GM23338 (cell line): Measurements from ENCODE around the gene NCKIPSD. TPM values are rescaled to one million over a fixed set of nuclear protein-coding genes. Genes with fewer than 3 reads are reported as not detected.

Source experiments
- ATAC-seq: fragments of 200-7000 bp; cut with Tn5 transposase; 3 replicates; pipeline ENCODE4 v1.9.1; 2020
- DNase-seq: peaks from one replicate; pipeline ENCODE4 v3.0.0-alpha.2; 2015; ENCODE audit warnings: low spot score
- H2AFZ ChIP-seq: fragments of 200-600 bp; sonication (generic); 2 replicates; pipeline ENCODE4 v1.8.0; 2016; ENCODE audit warnings: antibody characterized with exemption, mild to moderate bottlenecking, moderate library complexity
- H3F3A ChIP-seq: fragments of 200-600 bp; sonication (generic); replicated peaks from 2 replicates; pipeline ENCODE4 v1.8.0; 2017; ENCODE audit warnings: antibody characterized with exemption, mixed run types, low read depth
- H3K27ac ChIP-seq: fragments of 200-600 bp; sonication (generic); 2 replicates; pipeline ENCODE4 v1.6.1; 2016; ENCODE audit warnings: low read depth
- H3K27me3 ChIP-seq: fragments of 200-600 bp; sonication (generic); 2 replicates; pipeline ENCODE4 v1.8.0; 2016; ENCODE audit warnings: mild to moderate bottlenecking, mixed run types, moderate library complexity; ENCODE audit not compliant: insufficient read depth
- H3K36me3 ChIP-seq: fragments of 200-600 bp; sonication (generic); 2 replicates; pipeline ENCODE4 v1.8.0; 2016; ENCODE audit warnings: mild to moderate bottlenecking; ENCODE audit not compliant: insufficient read depth
- H3K4me1 ChIP-seq: fragments of 200-600 bp; sonication (generic); 2 replicates; pipeline ENCODE4 v1.8.0; 2016; ENCODE audit warnings: mild to moderate bottlenecking, moderate library complexity; ENCODE audit not compliant: insufficient read depth
- H3K4me2 ChIP-seq: fragments of 200-600 bp; sonication (generic); 2 replicates; pipeline ENCODE4 v1.7.1; 2017; ENCODE audit warnings: mixed run types
- H3K4me3 ChIP-seq: fragments of 200-600 bp; sonication (generic); 2 replicates; pipeline ENCODE4 v1.6.1; 2016; ENCODE audit warnings: mixed run types
- H3K79me2 ChIP-seq: fragments of 200-600 bp; sonication (generic); replicated peaks from 2 replicates; pipeline ENCODE4 v1.8.0; 2017; ENCODE audit warnings: mild to moderate bottlenecking; ENCODE audit not compliant: insufficient read depth
- H3K9me2 ChIP-seq: fragments of 200-600 bp; sonication (generic); 2 replicates; pipeline ENCODE4 v1.8.0; 2017; ENCODE audit not compliant: insufficient read depth
- H4K20me1 ChIP-seq: fragments of 200-600 bp; sonication (generic); replicated peaks from 2 replicates; pipeline ENCODE4 v1.8.0; 2017; ENCODE audit warnings: mild to moderate bottlenecking; ENCODE audit not compliant: insufficient read depth
- H3K27ac Mint-ChIP-seq: 2 replicates; pipeline ENCODE4 v1.8.0; 2020; ENCODE audit warnings: inconsistent platforms, mild to moderate bottlenecking, moderate library complexity, mixed read lengths
- H3K27me3 Mint-ChIP-seq: 3 replicates; pipeline ENCODE4 v1.8.0; 2022; ENCODE audit warnings: low read depth, mild to moderate bottlenecking, moderate library complexity, mixed read lengths, inconsistent platforms; ENCODE audit not compliant: insufficient read depth, poor library complexity
- H3K36me3 Mint-ChIP-seq: 3 replicates; pipeline ENCODE4 v1.8.0; 2021; ENCODE audit warnings: low read depth, mild to moderate bottlenecking, inconsistent platforms, moderate library complexity, mixed read lengths
- H3K4me1 Mint-ChIP-seq: 3 replicates; pipeline ENCODE4 v1.8.0; 2020; ENCODE audit warnings: mild to moderate bottlenecking, inconsistent platforms, mixed read lengths
- H3K4me3 Mint-ChIP-seq: 3 replicates; pipeline ENCODE4 v1.8.0; 2021; ENCODE audit warnings: moderate library complexity, mild to moderate bottlenecking, inconsistent platforms, mixed read lengths
- H3K9me3 Mint-ChIP-seq: 3 replicates; pipeline ENCODE4 v1.8.0; 2020; ENCODE audit warnings: moderate library complexity, mild to moderate bottlenecking, inconsistent platforms, mixed read lengths
- CREB1 ChIP-seq: fragments of 250-450 bp; sonication (Bioruptor Pico); IDR thresholded peaks from 2 replicates; pipeline ENCODE4 v1.5.0; 2020; ENCODE audit warnings: low read depth, mild to moderate bottlenecking, moderate library complexity
- CTCF ChIP-seq, 2 experiments: fragments of 200-600 bp in 1 of 2; sonication (generic) in 1 of 2; conservative IDR thresholded peaks; 2 replicates each; pipeline versions ENCODE4 v1.5.1 to v1.6.1; 2016 to 2017; ENCODE audit warnings: antibody characterized with exemption in 2 of 2, low read depth in 2 of 2, mild to moderate bottlenecking in 2 of 2, moderate library complexity in 1 of 2
- ETS1 ChIP-seq: IDR thresholded peaks from 2 replicates; pipeline ENCODE4 v1.6.1; 2016; ENCODE audit warnings: antibody characterized with exemption
- EZH2 ChIP-seq: fragments of 200-600 bp; sonication (generic); IDR thresholded peaks from one replicate; pipeline ENCODE4 v1.8.0; 2017; ENCODE audit warnings: antibody characterized with exemption, mild to moderate bottlenecking, low read depth; ENCODE audit not compliant: unreplicated experiment
- JUNB ChIP-seq: IDR thresholded peaks from one replicate; pipeline ENCODE4 v1.6.1; 2016; ENCODE audit warnings: antibody characterized with exemption; ENCODE audit not compliant: unreplicated experiment
- POLR2AphosphoS5 ChIP-seq: IDR thresholded peaks from 2 replicates; pipeline ENCODE4 v1.6.1; 2016; ENCODE audit warnings: antibody characterized with exemption, low read depth
- STAT1 ChIP-seq: IDR thresholded peaks from one replicate; pipeline ENCODE4 v1.6.1; 2016; ENCODE audit warnings: antibody characterized with exemption; ENCODE audit not compliant: unreplicated experiment
- ZNF114 ChIP-seq: fragments of 250-450 bp; sonication (Bioruptor Pico); IDR thresholded peaks from 2 replicates; pipeline ENCODE4 v1.5.0; 2020; ENCODE audit warnings: mild to moderate bottlenecking, moderate library complexity
- ZNF331 ChIP-seq: fragments of 250-450 bp; sonication (Bioruptor Pico); IDR thresholded peaks from 2 replicates; pipeline ENCODE4 v1.5.0; 2020; ENCODE audit warnings: low read depth, mild to moderate bottlenecking, moderate library complexity
- ZNF462 ChIP-seq: fragments of 250-450 bp; sonication (Bioruptor Pico); IDR thresholded peaks from 2 replicates; pipeline ENCODE4 v1.5.0; 2020; ENCODE audit warnings: mild to moderate bottlenecking, moderate library complexity
- polyA plus RNA-seq: library from polyadenylated mRNA; unstranded; fragments of >200 nt; fragmentation: Nextera tagmentation; extraction: Ambion mirVana; gene quantifications from 2 replicates; pipeline ENCODE4 v1.2.1, GENCODE V29; 2016
- total RNA-seq: library from RNA; depleted of rRNA; stranded (reverse); fragments of >200 nt; shearing (Covaris generic); gene quantifications from 2 replicates; pipeline ENCODE4 v1.2.3, GENCODE V29; 2014

The NCKIPSD gene
- total and polyA plus RNA-seq, 2 experiments from 2014 or later: 15.1 to 45.1 TPM

GRCh38 chr3:48702320-48702920 is 16.7 kb upstream of the NCKIPSD start:
- TF ChIP-seq ZNF331 (CRISPR knock-in tag) (no peak), STAT1 (no peak), ETS1 (no peak), JUNB (no peak), CTCF (conservative IDR thresholded peaks at IDR 0.05; ENCODE audit: low read depth in 2 of 2) (no peak), CREB1 (CRISPR knock-in tag) (no peak), POLR2AphosphoS5 (no peak), ZNF462 (CRISPR knock-in tag) (no peak), EZH2 (no peak), ZNF114 (CRISPR knock-in tag) (no peak)
- peak overlapping the region; percentile 43 for H3K4me3 ChIP-seq
- H3K27ac ChIP-seq: peak overlapping the region; percentile 33
- no peak overlapping the region for H3K27ac Mint-ChIP-seq
- H3K4me2 ChIP-seq: peak overlapping the region; percentile 73
- no peaks in the 10 kb centered on the region for H3K9me2 ChIP-seq
- peaks cover 71% of the 10 kb centered on the region for H3K36me3 Mint-ChIP-seq
- peak; percentile 51 for DNase-seq
- H3K4me1 ChIP-seq: peaks cover 39% of the 10 kb centered on the region
- H3K36me3 ChIP-seq: 0 out of 2 replicates have a peak, but pooled peaks cover 14% of the 10 kb centered on the region
- H3K27me3 Mint-ChIP-seq: peaks cover 9% of the 10 kb centered on the region
- H3K9me3 Mint-ChIP-seq: no peaks in the 10 kb centered on the region; the same call in 2 of the 3 replicates
- H3K4me3 Mint-ChIP-seq: peak overlapping the region; percentile 47
- H3F3A ChIP-seq: peaks cover 6% of the 10 kb centered on the region; the same call in 1 of the 2 replicates
- ATAC-seq: peak; percentile 63
- H4K20me1 ChIP-seq: peaks cover 55% of the 10 kb centered on the region
- no peak overlapping the region for H2AFZ ChIP-seq
- no peaks in the 10 kb centered on the region for H3K27me3 ChIP-seq
- peaks cover 21% of the 10 kb centered on the region for H3K4me1 Mint-ChIP-seq
- peaks cover 100% of the 10 kb centered on the region for H3K79me2 ChIP-seq
